NCI-H2227 (cell line): Measurements from ENCODE around the gene COL28A1.
"Not testable (repeated sequence)": the region's sequence is repeated elsewhere in the genome, so short reads cannot be mapped to it uniquely, and the experiment has no call there.

Experiments used
- DNase-seq: peaks from one replicate; lab custom pipeline; 2025; ENCODE audit not compliant: unreplicated experiment; lab: John Stamatoyannopoulos, UW

COL28A1 gene

GRCh38 chr7:7519528-7519927, 16.1 kb downstream of the COL28A1 start:
- DNase-seq: no peak

DNA sequence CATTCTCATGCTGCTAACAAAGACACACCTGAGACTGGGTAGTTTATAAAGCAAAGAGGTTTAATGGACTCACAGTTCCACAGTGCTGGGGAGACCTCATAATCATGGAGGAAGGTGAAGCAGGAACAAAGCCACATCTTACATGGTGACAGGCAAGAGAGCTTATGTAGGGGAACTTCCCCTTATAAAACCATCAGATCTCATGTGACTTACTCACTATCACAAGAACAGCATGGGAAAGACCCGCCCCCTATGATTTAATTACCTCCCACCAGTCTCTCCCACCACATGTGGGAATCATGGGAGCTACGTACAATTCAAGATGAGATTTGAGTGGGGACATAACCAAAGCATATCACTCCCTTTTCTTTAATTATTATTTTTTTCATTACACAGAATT, 16.6 kb downstream of the COL28A1 start:
- DNase-seq: no peak

DNA sequence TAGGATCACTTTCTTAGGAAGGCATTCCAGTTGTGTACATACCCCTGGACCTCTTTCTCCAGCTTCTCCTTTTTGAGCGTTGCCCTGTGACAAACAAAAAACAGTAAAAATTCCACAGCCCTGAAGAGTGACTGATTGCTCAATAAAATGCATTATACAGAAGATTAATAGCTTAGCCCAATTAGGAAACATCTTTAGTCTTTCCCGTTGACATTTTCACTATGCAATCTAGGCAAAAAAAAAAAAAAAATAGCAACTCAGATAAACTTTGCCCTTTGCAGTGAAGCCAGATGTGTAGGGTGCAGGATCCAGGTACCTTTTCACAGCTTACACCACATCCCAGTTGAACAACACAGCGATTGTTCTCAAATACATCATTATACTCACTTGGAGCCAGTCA, 17.9 kb downstream of the COL28A1 start:
- no peak for DNase-seq

- no peak for DNase-seq
These were observed 19.0 kb downstream of the COL28A1 start for GRCh38 chr7:7516662-7517061.

- DNase-seq: peak; percentile 55
These were observed 19.5 kb downstream of the COL28A1 start for GRCh38 chr7:7516156-7516555.

DNA sequence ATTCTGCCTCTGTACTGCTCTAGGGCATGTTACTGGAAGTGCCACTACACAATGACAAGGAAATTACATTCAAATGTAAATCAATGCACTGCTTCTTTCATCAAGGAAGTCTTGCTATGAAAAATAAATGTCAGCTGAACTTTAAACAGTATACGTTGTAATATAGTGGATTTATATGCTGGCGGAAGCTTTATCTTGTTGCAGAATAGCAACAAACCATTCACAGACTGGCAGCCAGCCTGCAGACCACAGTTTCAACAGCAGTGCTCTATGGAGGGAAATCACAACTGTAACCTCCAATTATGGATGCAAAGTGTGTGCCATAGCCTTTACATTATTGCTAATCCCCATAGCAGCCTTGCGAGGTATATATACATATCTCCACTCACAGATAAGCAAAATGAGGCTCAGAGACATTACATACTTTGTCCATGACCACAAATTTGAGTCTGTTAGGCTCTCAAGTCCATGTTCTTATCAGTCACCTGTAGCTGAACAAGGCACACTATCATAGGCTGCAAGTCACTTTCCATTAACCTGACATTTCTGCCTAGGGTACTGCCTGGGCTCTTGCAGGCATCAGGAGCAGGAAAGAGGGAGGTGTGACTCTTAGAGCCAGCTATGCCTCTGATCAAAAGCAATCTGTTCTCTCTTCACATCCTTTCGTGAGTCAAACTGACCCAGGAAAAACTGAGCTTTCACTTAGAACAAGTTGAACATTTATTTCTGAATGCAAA, 22.6 kb downstream of the COL28A1 start:
- no peak for DNase-seq

- DNase-seq: no peak
These were observed 24.9 kb downstream of the COL28A1 start for GRCh38 chr7:7510794-7511193.

GRCh38 chr7:7505915-7506314, 29.8 kb downstream of the COL28A1 start:
- DNase-seq: no peak

DNA sequence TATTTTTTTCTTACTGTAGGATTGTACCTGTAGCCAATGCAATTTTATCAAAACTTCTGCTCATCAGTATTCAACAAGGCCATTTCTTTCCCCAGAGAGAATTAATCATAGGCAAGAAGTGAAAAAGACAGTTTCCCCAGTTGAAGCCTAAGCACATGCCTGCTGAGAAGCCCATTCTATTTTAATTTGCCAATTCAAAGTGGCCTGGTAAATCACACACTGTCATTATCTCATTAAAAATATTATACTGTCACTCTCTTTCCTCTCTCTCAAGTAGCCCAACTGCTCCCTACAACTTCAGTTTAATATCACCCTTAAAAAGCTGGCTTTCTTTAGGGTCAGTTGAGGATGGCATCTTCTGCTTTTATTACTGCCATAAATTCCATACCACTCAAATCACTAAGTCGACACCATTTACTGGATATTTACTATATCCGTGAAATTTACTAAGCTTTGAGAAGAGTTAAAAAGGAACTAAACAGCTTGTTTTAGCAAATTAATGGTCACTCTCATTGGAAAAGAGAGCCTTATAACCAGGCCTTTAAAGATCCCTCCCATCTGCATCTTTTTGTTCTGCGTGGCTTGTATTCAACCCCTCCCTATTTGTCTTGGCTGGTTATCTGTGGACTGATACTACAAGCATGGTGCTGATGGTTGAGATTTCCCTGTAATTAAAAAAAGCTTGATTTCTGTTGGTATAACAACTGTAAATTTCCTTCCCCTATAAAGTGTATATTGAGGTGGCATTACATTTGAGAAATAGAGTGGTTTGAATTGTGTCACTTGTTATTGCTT, 30.6 kb downstream of the COL28A1 start:
- peak; percentile 61 for DNase-seq

DNA sequence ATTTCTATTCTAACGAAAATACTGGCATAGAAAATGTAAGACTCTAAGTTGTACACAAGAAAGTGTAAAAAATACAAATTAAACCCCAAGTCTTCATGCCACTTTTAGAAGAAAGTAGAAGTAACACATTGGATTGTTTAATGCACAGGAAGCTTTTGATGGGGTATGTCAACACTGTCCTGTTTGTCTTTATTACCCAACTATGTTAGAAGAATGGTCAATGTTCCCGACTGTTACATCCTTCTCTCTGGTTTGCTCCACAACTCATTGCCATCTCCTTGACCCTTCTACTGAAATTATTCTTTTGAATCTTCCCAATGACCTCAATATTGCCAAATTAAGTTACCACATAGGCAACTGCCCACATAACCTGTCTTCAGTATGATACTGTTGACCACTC, 35.8 kb downstream of the COL28A1 start:
- DNase-seq: no peak

- DNase-seq: peak; percentile 56
These were observed 36.8 kb downstream of the COL28A1 start for GRCh38 chr7:7498856-7499255.

DNA sequence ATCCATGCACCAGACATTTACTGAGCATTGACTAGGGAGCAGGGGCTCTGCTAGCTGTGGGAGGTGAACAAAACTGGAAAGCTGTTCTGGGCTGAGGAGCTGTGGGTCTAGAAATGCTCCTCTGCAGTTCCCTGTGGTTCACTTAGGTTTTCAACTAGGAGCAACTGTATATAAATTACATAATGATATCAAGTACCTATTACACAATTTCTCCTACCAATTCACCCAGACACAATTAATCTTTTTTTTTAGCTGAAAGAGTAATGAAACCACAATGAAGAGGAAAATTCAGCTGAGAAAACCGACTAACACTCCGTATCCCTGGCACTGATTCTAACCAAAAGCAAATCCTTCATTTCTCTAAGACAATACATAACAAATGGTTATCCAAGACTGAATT, 39.4 kb downstream of the COL28A1 start:
- no peak for DNase-seq

GRCh38 chr7:7495171-7495570, 40.5 kb downstream of the COL28A1 start:
- no peak for DNase-seq

- no peak for DNase-seq
These were observed 44.6 kb downstream of the COL28A1 start for GRCh38 chr7:7491044-7491443.

GRCh38 chr7:7490003-7490402, 45.7 kb downstream of the COL28A1 start:
- DNase-seq: no peak

- DNase-seq: no peak
These were observed 46.1 kb downstream of the COL28A1 start for GRCh38 chr7:7489546-7489945.

- no peak for DNase-seq
These were observed 49.3 kb downstream of the COL28A1 start for GRCh38 chr7:7486362-7486761.

DNA sequence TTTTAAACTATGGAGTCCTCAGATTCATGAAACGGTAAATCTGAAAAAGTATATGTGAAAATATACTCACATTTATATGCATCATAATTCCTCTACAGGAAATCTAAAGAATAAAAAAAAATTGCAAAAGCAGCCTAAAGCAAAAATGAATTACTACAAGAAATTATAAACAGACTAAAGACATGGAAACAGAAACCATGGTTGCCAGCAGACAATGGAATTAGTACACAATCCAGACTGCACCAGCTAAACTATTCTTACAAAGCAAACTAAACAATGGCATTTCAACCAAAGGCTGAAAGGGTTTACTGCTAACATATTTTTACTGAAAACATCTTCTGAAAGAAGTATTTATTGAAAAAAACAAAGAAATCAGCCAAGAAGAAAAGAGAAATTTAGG, 51.6 kb downstream of the COL28A1 start:
- DNase-seq: no peak

GRCh38 chr7:7481802-7482201, 53.9 kb downstream of the COL28A1 start:
- no peak for DNase-seq

DNA sequence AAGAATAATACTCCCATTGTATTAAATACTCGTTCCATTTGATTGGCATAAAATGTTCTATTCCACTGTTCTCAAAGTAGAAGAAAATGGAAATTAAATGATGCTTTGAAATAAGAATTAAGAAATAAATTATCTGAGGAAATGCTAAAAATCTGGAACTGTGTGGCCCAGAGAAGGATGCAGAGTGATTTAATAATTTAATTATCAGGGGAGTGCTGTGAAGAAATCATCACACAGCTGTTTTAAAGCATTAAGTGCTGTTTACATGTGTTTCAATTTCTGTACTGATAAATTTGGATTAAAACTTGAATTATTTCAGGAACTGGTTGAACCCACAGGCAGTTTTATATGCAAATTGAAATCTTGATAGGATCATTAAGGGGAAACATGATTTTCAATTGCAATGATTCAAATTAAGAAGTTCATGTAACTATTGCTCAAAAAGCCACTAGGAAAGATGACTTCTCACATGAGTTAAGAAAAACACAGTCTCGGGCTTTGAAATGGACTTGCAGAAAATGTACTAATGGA, 56.3 kb downstream of the COL28A1 start:
- DNase-seq: no peak

- no peak for DNase-seq
These were observed 57.1 kb downstream of the COL28A1 start for GRCh38 chr7:7478569-7478968.

DNA sequence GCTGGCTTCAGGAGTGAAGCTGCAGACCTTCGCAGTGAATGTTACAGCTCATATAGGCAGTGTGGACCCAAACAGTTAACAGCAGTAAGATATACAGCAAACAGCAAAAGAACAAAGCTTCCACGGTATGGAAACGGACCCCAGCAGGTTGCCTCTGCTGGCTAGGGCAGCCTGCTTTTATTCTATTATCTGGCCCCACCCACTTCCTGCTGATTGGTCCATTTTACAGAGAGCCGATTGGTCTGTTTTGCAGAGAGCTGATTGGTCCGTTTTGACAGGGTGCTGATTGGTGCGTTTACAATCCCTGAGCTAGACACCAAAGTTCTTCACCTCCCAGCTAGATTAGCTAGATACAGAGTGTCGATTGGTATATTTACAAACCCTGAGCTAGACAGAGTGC, 58.0 kb downstream of the COL28A1 start:
- not testable (repeated sequence) for DNase-seq
